NCI-H1436 treated with DMSO at 0.1 percent for 48 hours (cell line): ENCODE measurements around the gene CRYGC.
"Not testable (repeated sequence)": the region's sequence is repeated elsewhere in the genome, so short reads cannot be mapped to it uniquely, and the experiment has no call there.

ENCODE experiments used
- DNase-seq: peaks from one replicate; lab custom pipeline; 2025; lab: John Stamatoyannopoulos, UW

CRYGC gene

GRCh38 chr2:208136716-208137094 lies 7.1 kb upstream of the CRYGC start:
- DNase-seq, result no peak

- no peak for DNase-seq
Observed at GRCh38 chr2:208135794-208136715, 6.4 kb upstream of the CRYGC start.

- no peak for DNase-seq
Observed at GRCh38 chr2:208134928-208135586, 5.4 kb upstream of the CRYGC start.

DNA sequence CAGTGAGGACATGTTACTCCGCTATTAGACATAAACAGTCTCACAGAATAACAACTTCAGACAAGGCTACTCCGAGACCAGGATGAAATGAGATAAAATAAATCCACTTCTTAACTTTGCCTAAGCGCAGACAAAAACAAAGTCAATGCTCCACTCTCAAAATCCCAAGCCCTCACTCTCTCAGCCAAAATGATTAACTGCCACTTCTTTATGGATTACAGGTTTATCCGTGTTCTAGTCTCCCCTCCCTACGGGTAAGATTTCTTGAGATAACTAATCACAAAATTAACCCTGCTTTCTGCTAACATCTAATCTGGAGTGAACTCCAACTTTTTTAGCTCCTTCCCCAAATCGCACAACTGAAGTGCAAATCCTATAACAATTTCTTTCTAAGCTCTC lies 1.1 kb upstream of the CRYGC start:
- DNase-seq, result no peak

DNA sequence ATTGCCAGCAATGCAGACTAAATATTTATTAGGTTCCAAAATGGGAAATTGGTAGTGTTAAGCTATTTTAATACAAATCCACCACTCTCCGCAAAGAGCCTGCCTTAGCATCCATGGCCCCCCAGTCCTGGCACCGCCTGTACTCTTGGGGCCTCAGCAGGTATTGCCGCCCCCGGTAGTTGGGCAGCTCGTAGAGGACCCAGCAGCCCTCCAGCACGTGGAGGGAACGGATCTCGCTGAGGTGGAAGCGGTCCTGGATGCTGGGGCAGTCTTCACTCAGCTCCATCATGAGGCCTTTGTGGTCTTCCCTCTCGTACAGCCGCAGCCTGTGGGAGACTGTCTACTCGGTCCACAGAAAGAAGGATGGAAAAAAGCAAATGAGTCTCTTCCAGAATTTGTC lies 1.5 kb downstream of the CRYGC start:
- DNase-seq, result no peak

GRCh38 chr2:208127090-208127489 lies 2.5 kb downstream of the CRYGC start:
- DNase-seq, result no peak

- DNase-seq, result no peak
Observed at GRCh38 chr2:208125251-208125650, 4.4 kb downstream of the CRYGC start.

DNA sequence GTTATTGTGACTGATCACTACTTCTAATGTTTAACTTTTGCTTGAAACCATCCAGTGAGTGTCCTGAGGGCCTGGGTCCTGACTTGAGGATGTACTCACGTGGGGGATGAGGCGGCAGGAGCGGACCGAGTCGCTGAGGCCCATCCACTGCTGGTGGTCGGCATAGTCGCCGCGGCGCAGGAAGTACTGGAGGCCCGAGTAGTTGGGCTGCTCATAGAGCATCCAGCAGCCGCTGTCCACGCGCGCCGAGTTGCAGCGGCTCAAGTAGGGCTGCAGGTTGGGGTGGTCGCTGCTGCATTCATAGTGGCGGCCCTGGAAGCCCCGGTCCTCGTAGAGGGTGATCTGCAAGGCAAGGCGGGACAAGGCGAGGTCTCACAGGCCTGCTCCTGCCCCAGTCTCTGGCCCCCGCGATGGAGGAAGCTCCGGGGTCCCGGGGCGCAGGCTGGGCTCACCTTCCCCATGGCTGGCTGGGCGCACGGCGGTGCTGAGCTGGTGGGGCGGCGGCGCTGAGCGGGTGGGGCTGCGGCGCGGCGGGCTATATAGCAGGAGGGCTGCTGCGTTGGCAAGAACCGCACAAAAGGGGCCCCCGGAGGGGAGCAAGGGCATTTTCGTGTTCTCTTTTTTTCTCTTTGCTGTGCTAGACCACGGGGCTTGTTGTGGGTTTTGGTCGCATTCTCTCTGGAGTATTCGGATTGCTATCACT lies 5.5 kb downstream of the CRYGC start, which contains the start of gene CRYGD:
CRYGD (minus strand) TSS at position 512 of the 703 bp plus-strand sequence; CDS start at position 461, 51 bp downstream.
- not testable (repeated sequence) for DNase-seq

DNA sequence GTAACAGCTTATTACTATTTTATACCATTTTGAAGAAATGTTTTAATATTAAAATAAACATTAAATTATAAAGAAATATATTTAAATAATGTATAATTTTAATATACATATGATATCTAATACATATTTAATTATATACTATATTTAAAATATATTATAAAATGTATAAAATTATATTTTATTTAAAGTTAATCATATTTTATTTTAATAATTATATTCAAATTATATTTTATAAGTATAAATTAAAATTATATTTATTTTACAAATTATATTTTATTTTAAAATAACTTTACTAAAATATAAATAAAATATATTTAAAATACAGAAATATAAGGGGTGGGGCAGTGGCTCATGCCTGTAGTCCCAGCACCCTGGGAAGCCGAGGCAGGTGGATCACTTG lies 7.4 kb downstream of the CRYGC start:
- DNase-seq, result no peak

GRCh38 chr2:208118918-208119317 lies 10.7 kb downstream of the CRYGC start:
- DNase-seq, result no peak

- DNase-seq, result not testable (repeated sequence)
Observed at GRCh38 chr2:208117390-208117789, 12.2 kb downstream of the CRYGC start.

- DNase-seq, result peak; percentile 58
Observed at GRCh38 chr2:208112969-208113368, 16.7 kb downstream of the CRYGC start.

- DNase-seq, result not testable (repeated sequence)
Observed at GRCh38 chr2:208112273-208112745, 17.3 kb downstream of the CRYGC start.

DNA sequence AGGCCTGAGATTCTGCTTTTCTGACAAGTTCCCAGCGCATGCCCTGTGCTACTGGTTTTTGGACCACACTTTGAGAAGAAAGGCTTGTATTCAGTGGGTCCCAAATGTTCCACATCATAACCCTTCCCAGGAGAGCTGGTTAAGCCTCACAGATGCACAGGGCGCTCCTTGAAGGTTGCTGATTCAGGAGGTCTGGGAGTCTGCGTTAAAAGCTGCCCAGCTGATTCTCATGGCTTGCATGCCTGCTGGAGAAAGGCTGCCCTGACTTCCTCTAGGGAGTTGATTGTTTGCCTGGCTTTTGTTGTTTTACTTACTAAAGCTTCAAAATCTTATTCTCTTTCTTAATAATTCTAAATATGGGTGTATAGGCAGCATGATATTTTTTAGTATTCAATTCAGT lies 26.0 kb downstream of the CRYGC start:
- no peak for DNase-seq

DNA sequence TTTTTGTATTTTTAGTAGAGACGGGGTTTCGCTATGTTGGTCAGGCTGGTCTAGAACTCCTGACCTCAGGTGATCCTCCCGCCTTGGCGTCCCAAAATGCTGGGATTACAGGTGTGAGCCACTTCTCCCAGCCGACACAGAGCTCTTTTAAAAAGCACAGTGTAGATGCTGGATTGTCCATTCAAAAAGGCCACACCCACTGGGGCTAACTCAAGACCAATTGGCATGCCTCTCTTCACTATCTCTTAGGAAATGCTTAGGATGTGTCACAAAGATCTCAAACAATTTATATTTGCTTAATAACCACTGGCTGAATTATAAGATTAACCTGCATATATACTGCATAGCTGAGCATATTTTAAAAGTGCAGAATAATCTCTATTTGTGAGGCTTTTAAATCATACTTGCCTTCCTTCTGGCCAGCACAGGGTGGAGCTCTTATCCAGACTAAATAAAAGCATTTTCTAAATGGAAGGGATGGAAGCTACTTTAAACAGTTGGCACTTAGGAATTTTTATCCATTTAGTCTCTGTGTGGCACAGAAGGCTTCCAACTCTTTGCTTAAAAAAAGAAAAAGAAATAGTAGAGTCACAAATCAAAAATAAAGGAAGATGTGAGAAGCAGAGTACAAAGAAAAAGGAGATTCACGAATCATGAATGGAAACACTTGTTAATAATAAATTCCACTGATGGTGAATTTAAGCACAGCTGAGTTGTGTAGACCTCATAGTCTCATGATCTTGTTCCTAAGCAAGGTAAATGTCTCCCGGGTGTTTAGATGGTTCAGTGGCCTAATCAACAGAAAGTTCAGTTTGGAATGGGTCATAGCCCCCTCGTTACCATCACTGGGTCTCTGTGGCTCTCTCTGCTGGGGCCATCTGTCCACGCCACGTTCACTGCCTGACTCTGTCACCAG lies 27.7 kb downstream of the CRYGC start:
- no peak for DNase-seq

DNA sequence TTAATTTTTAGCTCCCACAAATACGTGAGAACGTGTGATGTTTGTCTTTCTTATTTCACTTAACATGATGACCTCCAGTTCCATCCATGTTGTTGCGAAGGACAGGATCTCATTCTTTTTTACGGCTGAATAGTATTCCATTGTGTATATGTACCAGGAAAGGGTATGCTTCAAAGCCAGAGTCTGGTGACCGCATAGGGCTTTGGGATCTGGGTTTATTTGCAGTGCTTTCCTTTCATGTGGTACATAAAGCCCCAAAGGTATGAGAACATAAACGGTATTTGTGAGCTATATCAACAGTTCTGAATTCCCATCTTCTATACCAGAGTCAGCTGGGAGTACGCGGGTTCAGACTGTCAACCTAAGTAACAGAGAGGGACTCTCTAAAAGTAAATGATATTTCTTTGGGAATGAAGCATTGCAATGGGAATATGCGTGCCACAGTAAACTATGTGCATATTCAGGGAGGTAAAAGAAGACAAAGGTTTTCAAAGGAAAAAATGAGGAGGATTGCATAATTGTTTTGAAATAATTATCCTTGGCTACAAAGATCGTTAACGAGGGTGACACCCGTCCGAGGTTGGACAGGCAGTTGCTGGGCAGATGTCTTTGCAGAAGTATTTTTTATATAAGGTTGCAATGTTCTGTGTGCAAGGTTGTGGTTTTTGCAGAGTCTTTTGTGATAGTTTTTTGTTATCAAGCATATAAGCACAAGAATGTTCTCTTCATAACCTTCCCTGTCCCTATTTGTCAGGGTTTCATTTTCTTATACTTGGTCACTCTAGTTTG lies 29.8 kb downstream of the CRYGC start:
- DNase-seq, result no peak

GRCh38 chr2:208098701-208099100 lies 30.9 kb downstream of the CRYGC start:
- not testable (repeated sequence) for DNase-seq

DNA sequence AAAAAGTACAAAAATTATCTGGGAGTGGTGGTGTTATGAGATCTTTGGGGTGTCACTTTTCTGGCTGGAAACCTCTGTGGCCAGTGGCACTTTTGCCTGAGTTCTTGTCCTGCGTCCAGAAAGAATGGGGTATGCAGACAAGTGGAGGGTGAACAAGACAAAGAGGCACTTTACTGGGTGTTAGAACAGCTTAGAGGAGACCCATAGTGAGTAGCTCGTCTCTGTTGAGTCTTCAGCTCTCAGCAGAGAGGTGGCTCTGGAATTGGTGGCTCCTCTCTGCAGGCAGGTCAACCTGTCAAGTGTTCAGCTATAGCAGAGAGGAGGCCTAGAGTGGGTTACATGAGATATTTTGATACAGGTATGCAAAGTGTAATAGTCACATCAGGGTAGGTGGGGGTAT lies 31.4 kb downstream of the CRYGC start:
- no peak for DNase-seq

- no peak for DNase-seq
Observed at GRCh38 chr2:208097801-208098200, 31.8 kb downstream of the CRYGC start.

DNA sequence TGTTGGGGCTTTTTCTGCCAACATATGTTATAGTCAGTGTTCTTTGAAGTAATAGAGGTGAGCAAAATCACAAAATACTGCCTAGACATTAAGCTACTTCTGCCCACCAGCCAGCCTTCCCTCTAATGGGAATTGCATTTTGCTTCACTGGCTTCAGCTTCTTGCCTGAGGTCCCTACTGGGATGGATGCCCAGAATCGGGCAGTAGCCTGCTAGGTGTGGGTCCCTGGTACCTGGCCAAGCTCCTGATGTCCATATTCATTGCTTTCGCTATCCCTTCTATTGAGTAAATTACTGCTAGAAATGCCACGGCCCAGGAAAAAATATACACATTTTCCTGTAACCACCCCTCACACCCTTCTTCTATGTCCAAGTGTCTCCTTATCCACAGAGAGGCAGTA lies 32.3 kb downstream of the CRYGC start:
- DNase-seq, result no peak

DNA sequence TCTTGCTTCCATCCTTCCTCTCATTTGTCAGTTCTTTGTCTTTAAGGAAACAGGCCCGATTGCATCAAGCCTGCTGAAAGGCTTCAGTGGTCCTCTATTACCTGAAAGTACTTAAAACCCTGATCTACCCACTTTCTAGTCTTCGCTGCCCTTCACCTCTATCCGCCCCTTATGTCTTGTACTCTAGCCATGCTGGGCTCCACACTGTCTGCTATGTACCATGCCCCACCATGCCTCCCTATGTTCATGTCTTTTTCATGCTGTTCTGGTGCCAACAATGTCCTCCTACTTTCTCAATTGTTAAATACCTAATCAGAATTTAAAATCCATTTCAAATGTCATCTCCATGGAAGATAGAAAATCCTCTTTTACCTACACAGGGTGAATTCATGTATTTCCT lies 33.5 kb downstream of the CRYGC start:
- no peak for DNase-seq
